HCT116 (cell line): ENCODE measurements around the gene ZNF311. TPM values are rescaled to one million over a fixed set of nuclear protein-coding genes. Genes with fewer than 3 reads are reported as not detected.
A peak's percentile ranks its signal among the peaks of the same experiment; 100 is the strongest.

Source experiments
- ATAC-seq: fragments of 200-7000 bp; cut with Tn5 transposase; 2 replicates; pipeline ENCODE4 v1.9.1; 2020; ENCODE audit warnings: mild to moderate bottlenecking, moderate library complexity
- BruUV-seq: library from RNA; stranded (reverse); fragments of 400-500 nt; replicated peaks from 2 replicates; lab custom pipeline; 2021; lab: Mats Ljungman, UMichigan
- CTCF ChIA-PET: fragments of 300-600 bp; sonication (Branson Sonifier 250); formaldehyde crosslinking; loops from one replicate; lab custom pipeline; 2021; ENCODE audit warnings: antibody characterized with exemption; lab: Charles Lee
- POLR2A ChIA-PET: fragments of 300-600, 350-600 bp; sonication (Branson Sonifier 250); formaldehyde crosslinking; loops from one replicate; lab custom pipeline; 2021; ENCODE audit warnings: antibody characterized with exemption; lab: Charles Lee
- RAD21 ChIA-PET, 2 experiments: fragments of 300-600 bp; sonication (Branson Sonifier 250); formaldehyde crosslinking; loops; one replicate each; lab custom pipeline; 2023; ENCODE audit warnings: low total read pairs in 2 of 2; ENCODE audit not compliant: uncharacterized antibody in 2 of 2, unreplicated experiment in 2 of 2, low non-redundant PET in 1 of 2; lab: Charles Lee
- DNase-seq: peaks from one replicate; pipeline ENCODE4 v3.0.0-alpha.2; 2010; ENCODE audit warnings: low read depth, low spot score
- H2AFZ ChIP-seq: fragments of 200-600 bp; shearing (Covaris generic), sonication (generic); 2 replicates; pipeline ENCODE4 v1.6.1; 2017; ENCODE audit warnings: low read depth, mixed run types, mixed read lengths, antibody characterized with exemption, low read length; ENCODE audit not compliant: poor library complexity, severe bottlenecking
- H3K27ac ChIP-seq: 2 replicates; pipeline ENCODE4 v1.5.1; 2012; ENCODE audit warnings: low read depth, low read length
- H3K27me3 ChIP-seq: fragments of 200-600 bp; sonication (generic); 2 replicates; pipeline ENCODE4 v1.6.1; 2016; ENCODE audit warnings: mixed run types, low read length, mixed read lengths; ENCODE audit not compliant: insufficient read depth
- H3K36me3 ChIP-seq, 2 experiments: fragments of 200-500 bp in 1 of 2; fragments of 200-600 bp in 1 of 2; sonication (Bioruptor generic) in 1 of 2; sonication (generic) in 1 of 2; 2 replicates each; pipeline versions ENCODE4 v1.5.1 to v1.6.1; 2014 to 2016; ENCODE audit warnings: low read length in 2 of 2, inconsistent platforms in 1 of 2, mixed read lengths in 1 of 2, mixed run types in 1 of 2; ENCODE audit not compliant: insufficient read depth in 2 of 2, control insufficient read depth in 1 of 2
- H3K4me1 ChIP-seq, 2 experiments: fragments of 200-600 bp in 1 of 2; sonication (generic) in 1 of 2; 2 replicates each; pipeline versions ENCODE4 v1.5.1 to v1.6.1; 2012 to 2017; ENCODE audit warnings: low read length in 2 of 2, inconsistent platforms in 1 of 2, mild to moderate bottlenecking in 1 of 2, mixed read lengths in 1 of 2, mixed run types in 1 of 2, moderate library complexity in 1 of 2; ENCODE audit not compliant: insufficient read depth in 2 of 2, control insufficient read depth in 1 of 2
- H3K4me2 ChIP-seq: fragments of 200-600 bp; sonication (generic); 2 replicates; pipeline ENCODE4 v1.6.1; 2017; ENCODE audit warnings: mixed run types, low read length, mixed read lengths
- H3K4me3 ChIP-seq, 2 experiments: fragments of 200-600 bp in 1 of 2; sonication (generic) in 1 of 2; replicated peaks in 1 of 2; 2 replicates each; pipeline ENCODE4 v1.5.1; 2011 to 2016; ENCODE audit warnings: low read length in 2 of 2, control low read depth in 1 of 2, low read depth in 1 of 2, mild to moderate bottlenecking in 1 of 2, mixed read lengths in 1 of 2, mixed run types in 1 of 2
- H3K79me2 ChIP-seq: fragments of 200-600 bp; sonication (generic); 2 replicates; pipeline ENCODE4 v1.6.1; 2017; ENCODE audit warnings: mild to moderate bottlenecking, mixed run types, low read length, moderate library complexity, mixed read lengths; ENCODE audit not compliant: insufficient read depth
- H3K9ac ChIP-seq: fragments of 200-600 bp; sonication (generic); 2 replicates; pipeline ENCODE4 v1.6.1; 2016; ENCODE audit warnings: low read length, mixed read lengths
- H3K9me2 ChIP-seq: fragments of 200-600 bp; sonication (generic), shearing (Covaris generic); 2 replicates; pipeline ENCODE4 v1.6.1; 2017; ENCODE audit warnings: mixed run types, mild to moderate bottlenecking, moderate library complexity; ENCODE audit not compliant: insufficient read depth
- H3K9me3 ChIP-seq, 2 experiments: fragments of 200-500 bp in 1 of 2; fragments of 200-600 bp in 1 of 2; sonication (Bioruptor generic) in 1 of 2; sonication (generic) in 1 of 2; 2 replicates each; pipeline ENCODE4 v1.6.1; 2014 to 2017; ENCODE audit warnings: low read length in 2 of 2, mixed read lengths in 2 of 2, inconsistent platforms in 1 of 2, low read depth in 1 of 2, mild to moderate bottlenecking in 1 of 2, mixed run types in 1 of 2, moderate library complexity in 1 of 2; ENCODE audit not compliant: control insufficient read depth in 1 of 2, insufficient read depth in 1 of 2
- H4K20me1 ChIP-seq: fragments of 200-600 bp; sonication (generic), shearing (Covaris generic); 2 replicates; pipeline ENCODE4 v1.6.1; 2017; ENCODE audit warnings: mixed run types, mild to moderate bottlenecking, moderate library complexity; ENCODE audit not compliant: insufficient read depth
- ATF3 ChIP-seq: IDR thresholded peaks from 2 replicates; pipeline ENCODE4 v1.6.1; 2012
- CTCF ChIP-seq, 3 experiments: fragments of 200-600 bp in 1 of 3; sonication (generic) in 1 of 3; IDR thresholded peaks in 2 of 3; conservative IDR thresholded peaks in 1 of 3; 2 replicates each; pipeline ENCODE4 v1.5.1; 2012 to 2017; ENCODE audit warnings: low read depth in 2 of 3, low read length in 2 of 3, antibody characterized with exemption in 1 of 3, borderline replicate concordance in 1 of 3, control low read depth in 1 of 3, mild to moderate bottlenecking in 1 of 3, mixed read lengths in 1 of 3, mixed run types in 1 of 3, moderate library complexity in 1 of 3; ENCODE audit not compliant: insufficient read depth in 1 of 3
- JUND ChIP-seq: IDR thresholded peaks from 2 replicates; pipeline ENCODE4 v1.6.1; 2012
- SP1 ChIP-seq: IDR thresholded peaks from 2 replicates; pipeline ENCODE4 v1.6.1; 2012; ENCODE audit warnings: low read depth
- TCF7L2 ChIP-seq: IDR thresholded peaks from 2 replicates; pipeline ENCODE4 v1.7.0; 2011; ENCODE audit warnings: borderline replicate concordance, inconsistent platforms; ENCODE audit not compliant: insufficient read depth, insufficient read length; ENCODE audit errors: extremely low read depth
- YY1 ChIP-seq: IDR thresholded peaks from 2 replicates; pipeline ENCODE4 v1.6.1; 2011; ENCODE audit warnings: low read length, low read depth, moderate library complexity, mild to moderate bottlenecking; ENCODE audit not compliant: insufficient replicate concordance; ENCODE audit errors: extremely low read depth
- ZFX ChIP-seq: fragments of 450-650 bp; IDR thresholded peaks from 2 replicates; pipeline ENCODE4 v1.6.1; 2017
- intact Hi-C: fragments of 100-400 bp; cut with micrococcal nuclease; formaldehyde crosslinking; loops from 2 replicates; pipeline ENCODE4 v1.10.0; 2022
- total RNA-seq: library from RNA; stranded (reverse); gene quantifications from one replicate; pipeline ENCODE4 v1.2.1, GENCODE V29; 2021; ENCODE audit not compliant: unreplicated experiment

ZNF311 gene
- total RNA-seq, 1 experiment from 2014 or later: not detected

GRCh38 chr6:28980852-28981430 lies 24.2 kb downstream of the ZNF311 start:
- ATAC-seq: peak; percentile 69
- CTCF ChIA-PET: interaction anchor here (1.0 to 2.1 kb wide), 3 partner anchors 29 to 294 kb away, joined by 3 to 6 read pairs (median 3); no protein-coding TSS in a partner anchor
- intact Hi-C loops: loop anchor here (1.0 to 10.0 kb wide), 6 partner anchors 28 to 376 kb away; no protein-coding TSS in a partner anchor
- peak overlapping the region; percentile 57 for H3K27ac ChIP-seq
- no peaks in the 10 kb centered on the region for H4K20me1 ChIP-seq
- H3K9ac ChIP-seq: peak overlapping the region; percentile 63
- H3K36me3 ChIP-seq: no peaks in the 10 kb centered on the region
- H3K79me2 ChIP-seq: no peaks in the 10 kb centered on the region
- POLR2A ChIA-PET: interaction anchor here (1.5 to 1.6 kb wide), 2 partner anchors 41 to 57 kb away, joined by 4 read pairs; partner anchors contain the start of gene TRIM27
- TF ChIP-seq TCF7L2 (peak; percentile 11), JUND (peak; percentile 5; the same call in 1 of the 2 replicates), CTCF (IDR thresholded peaks at IDR 0.05 in 2 of 3, conservative IDR thresholded peaks at IDR 0.05 in 1 of 3; ENCODE audit: borderline replicate concordance in 1 of 3, insufficient read depth in 1 of 3, low read depth in 2 of 3, low read length in 2 of 3) (peak in 2 of 3 experiments; percentile 41 to 52; a peak in 4 of 6 replicates), ATF3 (no peak), SP1 (peak; percentile 28; the same call in 1 of the 2 replicates), ZFX (no peak), YY1 (peak; percentile 50)
- RAD21 ChIA-PET: interaction anchor here in 1 of 2 experiments (0.6 kb wide), 1 partner anchor 83 kb away, joined by 3 read pairs; no protein-coding TSS in a partner anchor
- peak overlapping the region; percentile 84 for H3K4me2 ChIP-seq
- H2AFZ ChIP-seq: peak overlapping the region; percentile 72
- no TSS peak for BruUV-seq
- peaks cover 34 to 62% of the 10 kb centered on the region in 2 experiments for H3K4me1 ChIP-seq
- H3K9me2 ChIP-seq: no peaks in the 10 kb centered on the region
- H3K9me3 ChIP-seq: no peaks in the 10 kb centered on the region
- H3K4me3 ChIP-seq: peak overlapping the region; percentile 33 to 56
- peak; percentile 80 for DNase-seq
- no peaks in the 10 kb centered on the region for H3K27me3 ChIP-seq
